GM19043 (cell line): ENCODE data around the gene SMG6.
"Not testable (repeated sequence)": the region's sequence is repeated elsewhere in the genome, so short reads cannot be mapped to it uniquely, and the experiment has no call there.

ENCODE experiments used
- ATAC-seq: cut with Tn5 transposase; IDR thresholded peaks from one replicate; pipeline ENCODE4 v1.9.1; 2021; ENCODE audit warnings: low read depth; ENCODE audit not compliant: unreplicated experiment

SMG6 gene

DNA sequence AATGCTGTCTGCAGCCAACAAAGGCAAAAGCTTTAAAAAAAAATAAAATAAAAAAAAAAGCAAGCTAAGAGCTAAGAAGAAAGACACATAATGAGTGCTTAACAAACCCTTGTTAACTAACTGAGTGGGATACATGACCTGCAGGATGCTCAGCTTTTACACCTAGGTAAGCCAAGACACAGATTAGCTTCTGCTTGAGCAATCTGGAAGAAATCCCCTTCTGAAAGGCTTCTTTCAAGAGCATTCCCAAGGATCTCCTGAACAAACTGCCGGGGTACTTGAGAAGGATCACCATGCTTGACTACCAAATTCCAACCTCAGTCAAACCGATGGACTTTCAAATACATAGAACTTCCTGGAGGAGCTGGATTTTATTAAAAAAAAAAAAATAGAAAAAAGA lies 92.9 kb downstream of the SMG6 start:
- ATAC-seq, result no peak

DNA sequence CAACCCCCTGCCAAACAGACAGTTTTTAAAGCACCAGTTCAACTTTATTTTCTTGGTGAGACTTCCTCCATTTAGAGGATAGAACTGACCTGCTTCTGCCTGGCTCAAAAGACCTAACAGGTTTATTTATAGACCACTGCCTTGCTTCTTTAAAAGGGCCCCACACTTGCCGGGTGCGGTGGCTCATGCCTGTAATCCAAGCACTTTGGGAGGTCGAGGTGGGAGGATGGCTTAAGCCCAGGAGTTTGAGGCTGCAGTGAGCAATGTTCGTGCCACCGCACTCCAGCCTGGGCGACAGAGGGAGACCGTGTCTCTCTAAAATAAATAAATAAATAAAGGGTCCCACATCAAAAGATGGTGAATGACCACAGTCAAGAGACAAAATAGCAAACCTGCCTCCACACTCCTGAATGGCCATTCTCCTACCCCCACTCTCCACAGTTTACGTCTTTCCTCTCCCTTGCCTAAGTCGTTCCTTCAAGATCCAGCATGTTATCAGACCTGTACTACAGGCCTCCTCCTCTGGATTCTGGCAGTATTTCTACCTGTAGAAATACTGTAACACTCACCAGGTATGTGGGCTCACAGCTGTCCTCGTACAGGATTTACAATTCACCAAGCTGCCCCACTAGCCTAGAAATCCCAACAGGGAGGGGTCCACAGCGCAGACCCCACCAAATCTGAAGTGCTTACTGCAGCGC lies 95.6 kb downstream of the SMG6 start:
- no peak for ATAC-seq

DNA sequence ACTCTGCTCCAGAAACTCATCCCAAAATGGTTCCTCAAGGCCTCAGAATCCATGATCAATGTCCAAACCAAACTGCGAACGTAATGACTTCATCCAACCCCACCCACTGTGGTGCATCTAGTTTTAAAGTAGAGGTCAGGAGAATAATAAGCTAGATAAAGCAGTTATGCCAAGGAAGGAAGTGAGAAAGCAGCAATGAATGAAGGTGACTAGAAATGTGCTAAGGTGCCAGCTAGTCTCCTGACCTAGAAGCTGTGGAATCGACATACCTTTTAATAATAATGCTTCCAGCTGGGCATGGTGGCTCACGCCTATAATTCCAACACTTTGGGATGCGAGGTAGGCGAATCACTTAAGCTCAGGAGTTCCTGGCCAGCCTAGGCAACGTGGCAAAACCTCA lies 99.2 kb downstream of the SMG6 start:
- ATAC-seq, result no peak

DNA sequence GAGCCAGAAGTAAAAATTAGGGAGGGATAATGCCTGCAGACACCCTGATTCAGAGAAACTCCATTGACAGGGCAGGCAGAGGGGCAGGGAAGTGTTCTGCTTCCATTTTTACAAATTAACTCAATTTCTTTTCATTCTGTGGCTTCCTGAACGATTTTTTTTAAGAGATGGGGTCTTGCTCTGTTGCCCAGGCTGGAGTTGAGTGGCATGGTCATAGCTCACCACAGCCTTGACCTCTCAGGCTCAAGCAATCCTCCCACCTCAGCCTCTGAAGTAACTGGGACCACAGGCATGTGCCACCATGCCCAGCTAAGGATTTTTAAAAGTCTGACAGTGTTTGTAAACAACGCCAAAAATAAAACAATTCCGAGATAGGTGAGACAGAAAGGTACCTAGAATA lies 99.8 kb downstream of the SMG6 start:
- no peak for ATAC-seq

DNA sequence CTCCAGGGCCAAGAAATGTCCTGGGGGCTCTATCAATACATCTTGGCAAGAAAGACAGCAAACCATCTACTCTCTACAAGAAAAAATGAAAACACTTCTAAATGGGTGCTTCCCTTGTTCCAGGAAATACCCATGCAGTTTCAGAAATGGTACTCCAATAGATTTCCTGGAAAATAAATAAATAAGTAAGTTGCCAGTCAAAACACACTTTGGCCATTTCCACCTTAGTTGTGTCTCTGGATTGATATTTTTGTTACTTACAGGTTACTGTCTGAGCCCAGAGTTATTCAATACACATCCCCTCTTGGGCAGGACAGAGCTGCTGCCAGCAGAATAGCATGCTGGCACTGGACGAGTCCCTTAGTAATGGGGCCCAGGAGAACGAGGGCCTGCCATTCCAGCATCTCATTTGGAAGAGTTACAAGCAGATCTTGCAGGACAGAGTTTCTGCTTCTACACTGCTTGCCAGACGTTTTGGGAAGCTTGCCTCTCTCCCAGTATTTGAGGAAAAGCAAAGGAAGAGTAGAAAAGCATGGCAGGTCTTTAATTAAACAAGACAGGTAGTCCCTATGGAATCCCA lies 100.5 kb downstream of the SMG6 start:
- ATAC-seq, result no peak

DNA sequence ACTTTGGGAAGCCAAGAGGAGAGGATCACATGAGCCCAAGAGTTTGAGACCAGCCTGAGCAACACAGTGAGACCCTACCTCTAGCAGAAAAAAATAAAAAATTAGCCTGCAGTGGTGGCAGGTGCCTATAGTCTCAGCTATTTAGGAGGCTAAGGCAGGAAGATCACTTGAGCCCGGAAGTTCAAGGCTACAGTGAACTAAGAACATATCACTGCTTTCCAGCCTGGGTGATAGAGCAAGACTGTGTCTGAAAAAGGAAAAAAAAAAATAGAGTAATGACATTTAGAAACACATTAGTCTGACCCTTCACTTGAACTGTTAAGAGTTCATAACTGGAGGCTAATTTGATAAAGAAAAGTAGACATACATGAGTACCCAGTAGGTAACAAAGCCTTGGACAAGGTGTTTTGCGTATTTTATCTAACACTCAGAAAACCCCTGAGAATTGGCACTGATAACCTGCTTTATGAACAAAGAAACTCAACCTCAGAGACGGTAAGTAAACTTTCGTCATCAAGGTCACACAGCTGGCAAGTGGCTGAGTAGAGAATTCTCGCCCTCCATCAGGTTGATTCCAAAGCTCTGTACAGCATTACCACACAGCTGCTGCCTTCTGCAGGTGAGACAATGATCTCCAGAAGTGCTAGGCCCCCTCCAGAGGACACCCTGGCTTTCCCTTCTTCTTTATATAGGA lies 101.1 kb downstream of the SMG6 start:
- ATAC-seq, result no peak

GRCh38 chr17:2199386-2199785 lies 104.2 kb downstream of the SMG6 start:
- ATAC-seq, result not testable (repeated sequence)

DNA sequence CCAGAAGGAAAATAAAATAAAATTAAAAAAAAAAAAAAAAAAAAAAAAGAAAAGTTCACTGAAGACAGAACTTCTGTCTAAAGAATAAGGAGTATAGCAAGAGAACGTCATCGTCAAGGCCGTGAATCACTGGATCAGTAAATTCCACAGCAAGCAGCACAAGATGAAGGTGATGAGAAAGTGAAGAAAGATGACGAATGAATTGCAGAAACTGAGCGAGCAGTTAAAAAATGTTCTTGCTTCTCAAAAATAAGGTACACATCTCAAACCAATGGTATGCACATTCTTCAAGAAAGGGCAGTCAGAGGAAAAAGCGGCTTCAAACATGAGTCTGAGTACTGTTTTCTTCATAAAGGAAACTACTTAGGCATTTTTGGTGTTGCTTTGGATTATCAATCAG lies 104.7 kb downstream of the SMG6 start:
- ATAC-seq, result no peak

DNA sequence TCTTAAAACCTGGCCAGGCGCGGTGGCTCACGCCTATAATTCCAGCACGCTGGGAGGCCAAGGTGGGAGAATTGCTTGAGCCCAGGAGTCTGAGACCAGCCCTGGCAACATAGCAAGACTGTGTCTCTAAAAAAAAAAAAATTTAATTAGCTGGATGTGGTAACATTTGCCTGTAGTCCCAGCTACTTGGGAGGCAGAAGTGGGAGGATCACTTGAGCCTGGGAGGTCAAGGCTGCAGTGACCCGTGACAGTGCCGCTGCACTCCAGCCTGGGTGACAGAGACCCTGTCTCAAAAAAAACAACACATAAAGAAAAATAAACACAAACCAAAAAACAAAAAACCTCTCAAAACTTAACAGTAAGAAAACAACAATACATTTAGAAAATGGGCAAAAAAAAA lies 106.3 kb downstream of the SMG6 start:
- ATAC-seq, result no peak

- ATAC-seq, result no peak
These were observed 107.9 kb downstream of the SMG6 start for GRCh38 chr17:2195729-2196128.

DNA sequence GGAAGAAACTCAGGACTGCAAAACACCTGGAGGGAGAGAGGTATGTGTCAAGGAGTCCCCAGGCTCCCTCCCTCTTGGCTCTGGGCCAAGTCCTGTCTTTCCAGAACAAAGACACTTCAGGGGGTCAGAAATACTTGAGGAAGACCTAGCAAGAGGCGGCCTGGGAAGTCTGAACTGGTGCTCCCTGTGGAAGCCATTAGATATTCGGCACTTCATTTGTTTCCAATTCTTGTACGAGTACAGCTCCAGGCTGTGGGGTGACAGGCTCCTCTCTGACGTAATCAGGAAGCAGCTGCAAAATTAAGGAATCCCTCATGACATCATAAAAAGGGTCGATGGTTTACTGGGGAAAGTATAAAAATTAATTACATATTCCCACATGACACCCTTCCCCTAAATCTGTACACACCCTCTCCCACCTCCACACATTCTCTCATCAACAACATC lies 108.7 kb downstream of the SMG6 start:
- ATAC-seq, result no peak

DNA sequence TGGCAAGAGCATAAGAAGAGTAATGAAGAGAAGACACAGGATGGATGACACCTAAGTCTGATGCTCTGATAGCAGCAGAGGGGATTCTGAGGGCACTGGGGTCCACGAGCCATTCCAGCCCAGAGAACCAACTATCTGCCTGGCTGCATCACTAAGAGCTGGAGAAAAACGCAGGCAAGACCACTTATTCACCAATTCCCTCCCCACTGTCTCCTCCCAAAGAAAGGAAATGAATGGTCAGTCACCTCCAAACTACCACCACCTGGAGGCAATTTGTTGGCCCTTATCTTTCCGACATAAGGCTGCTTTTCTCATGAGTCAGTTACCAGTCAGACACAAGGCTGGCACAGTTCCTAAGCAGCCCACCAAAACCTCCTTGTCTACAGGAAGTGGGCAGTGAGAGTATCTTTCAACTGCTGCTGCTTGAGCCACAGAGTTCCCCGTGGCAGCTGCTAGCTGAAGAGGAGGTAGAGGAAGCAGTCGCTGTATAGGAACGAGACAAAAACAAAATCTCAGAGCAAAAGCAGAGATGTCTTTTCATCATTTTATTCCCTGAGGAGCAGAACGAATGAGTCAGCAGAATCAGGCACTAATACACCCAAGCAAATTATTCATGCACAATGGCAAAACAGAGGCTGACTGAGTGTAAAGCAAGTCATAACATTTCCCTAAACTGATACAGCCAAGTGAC lies 111.1 kb downstream of the SMG6 start:
- ATAC-seq, result no peak

GRCh38 chr17:2191785-2192184 lies 111.8 kb downstream of the SMG6 start:
- no peak for ATAC-seq

GRCh38 chr17:2191227-2191626 lies 112.4 kb downstream of the SMG6 start:
- ATAC-seq, result no peak

- ATAC-seq, result no peak
These were observed 113.6 kb downstream of the SMG6 start for GRCh38 chr17:2190014-2190413.

DNA sequence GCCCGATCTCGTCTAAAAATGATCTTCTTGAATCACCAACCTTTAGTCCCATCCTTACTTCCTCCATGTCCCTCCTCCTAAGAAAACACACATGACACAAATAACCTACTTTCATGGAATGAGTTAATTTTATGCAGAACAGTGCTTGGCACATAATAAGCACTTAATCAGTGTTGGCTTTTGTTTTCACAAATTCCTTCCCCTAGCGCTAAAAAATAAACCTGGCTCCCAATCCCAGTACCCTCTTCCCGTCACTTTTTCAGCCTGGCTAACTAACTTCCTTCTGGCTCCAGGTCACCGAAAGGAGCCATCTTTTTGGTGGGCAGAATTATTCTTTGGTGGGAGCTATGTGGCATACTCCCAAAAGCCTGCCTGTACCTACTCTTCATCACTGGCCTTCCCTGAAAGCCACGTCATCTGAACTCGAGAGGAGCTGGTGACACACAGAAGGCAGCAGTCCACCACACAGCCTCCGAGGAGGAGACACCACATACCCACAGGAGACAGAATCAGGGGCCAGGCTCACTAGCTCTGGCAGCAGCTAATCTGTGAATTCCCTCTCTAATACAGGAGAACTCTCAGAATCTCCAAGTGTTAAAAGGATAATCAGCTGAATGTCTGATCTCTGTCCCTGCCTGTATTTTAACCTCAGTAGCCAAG lies 114.5 kb downstream of the SMG6 start:
- ATAC-seq, result no peak

DNA sequence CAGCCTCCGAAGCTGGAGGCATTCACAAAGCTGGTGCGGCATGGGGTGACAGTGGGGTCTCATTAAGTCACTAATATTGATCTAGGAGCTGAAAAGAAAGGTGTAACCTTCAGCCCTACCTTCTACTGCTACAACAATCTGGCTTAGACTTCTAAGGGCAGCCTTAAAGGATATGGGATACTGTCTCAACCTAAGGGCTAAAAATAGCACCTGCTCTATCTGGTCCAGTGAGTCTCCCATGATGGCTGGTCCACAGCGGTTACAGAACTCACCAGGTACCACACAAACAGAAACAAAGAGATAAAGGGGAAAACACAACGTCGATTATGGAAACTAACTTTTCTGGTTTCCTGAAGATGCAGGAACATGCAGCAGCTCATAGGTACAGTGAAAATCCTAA lies 115.8 kb downstream of the SMG6 start:
- no peak for ATAC-seq

- ATAC-seq, result no peak
These were observed 116.6 kb downstream of the SMG6 start for GRCh38 chr17:2186937-2187336.

GRCh38 chr17:2184993-2185931 lies 118.3 kb downstream of the SMG6 start:
- ATAC-seq, result no peak

- no peak for ATAC-seq
These were observed 120.2 kb downstream of the SMG6 start for GRCh38 chr17:2183346-2183745.
